Caco-2 (cell line): ENCODE results near the gene PHC2. TPM values are rescaled to one million over a fixed set of nuclear protein-coding genes. Genes with fewer than 3 reads are reported as not detected.
A peak's percentile ranks its signal among the peaks of the same experiment; 100 is the strongest.

Experiments used
- BruUV-seq: library from RNA; stranded (reverse); fragments of 400-500 nt; replicated peaks from 2 replicates; lab custom pipeline; 2021; lab: Mats Ljungman, UMichigan
- CTCF ChIA-PET: fragments of 300-600 bp; sonication (Branson Sonifier 250); formaldehyde crosslinking; loops from one replicate; lab custom pipeline; 2022; ENCODE audit warnings: antibody characterized with exemption; lab: Charles Lee
- POLR2A ChIA-PET: fragments of 300-600 bp; sonication (Branson Sonifier 250); formaldehyde crosslinking; loops from one replicate; lab custom pipeline; 2022; ENCODE audit warnings: antibody characterized with exemption; lab: Charles Lee
- DNase-seq, 2 experiments: peaks; one replicate each; pipeline versions ENCODE4 v3.0.0 to v3.0.0-alpha.2; 2020 to 2022
- H3K27me3 ChIP-seq: replicated peaks from 2 replicates; pipeline ENCODE4 v1.6.0; 2011; ENCODE audit warnings: low read length; ENCODE audit not compliant: control insufficient read depth, insufficient read depth
- H3K36me3 ChIP-seq: 2 replicates; pipeline ENCODE4 v1.5.1; 2011; ENCODE audit warnings: low read length; ENCODE audit not compliant: control insufficient read depth, insufficient read depth
- H3K4me1 ChIP-seq: fragments of 250-450 bp; sonication (Bioruptor Pico); 2 replicates; pipeline ENCODE4 v1.5.1; 2020; ENCODE audit warnings: mild to moderate bottlenecking
- H3K4me3 ChIP-seq: 2 replicates; pipeline ENCODE4 v1.5.1; 2011; ENCODE audit warnings: low read depth, mild to moderate bottlenecking, control low read depth, low read length
- H3K9me3 ChIP-seq: fragments of 250-450 bp; sonication (Bioruptor Pico); 2 replicates; pipeline ENCODE4 v1.5.1; 2020; ENCODE audit warnings: mild to moderate bottlenecking, moderate library complexity
- H3K27ac Mint-ChIP-seq: one replicate; pipeline ENCODE4 v1.8.0; 2022; ENCODE audit warnings: mixed read lengths; ENCODE audit not compliant: unreplicated experiment
- H3K27me3 Mint-ChIP-seq: one replicate; pipeline ENCODE4 v1.8.0; 2022; ENCODE audit warnings: mixed read lengths; ENCODE audit not compliant: insufficient read depth, unreplicated experiment
- H3K36me3 Mint-ChIP-seq: one replicate; pipeline ENCODE4 v1.8.0; 2022; ENCODE audit warnings: mild to moderate bottlenecking, mixed read lengths; ENCODE audit not compliant: insufficient read depth, unreplicated experiment
- H3K4me1 Mint-ChIP-seq: one replicate; pipeline ENCODE4 v1.8.0; 2022; ENCODE audit warnings: low read depth, mixed read lengths; ENCODE audit not compliant: unreplicated experiment
- H3K4me3 Mint-ChIP-seq: one replicate; pipeline ENCODE4 v1.8.0; 2022; ENCODE audit warnings: mild to moderate bottlenecking, moderate library complexity, mixed read lengths; ENCODE audit not compliant: unreplicated experiment
- H3K9me3 Mint-ChIP-seq: one replicate; pipeline ENCODE4 v1.8.0; 2022; ENCODE audit warnings: mixed read lengths; ENCODE audit not compliant: unreplicated experiment
- intact Hi-C: fragments of 100-400 bp; cut with micrococcal nuclease; formaldehyde crosslinking; loops from one replicate; pipeline ENCODE4 v1.10.0; 2022; ENCODE audit not compliant: unreplicated experiment
- total RNA-seq: library from RNA; stranded (reverse); gene quantifications from 2 replicates; pipeline ENCODE4 v1.2.3, GENCODE V29; 2022
- TF ChIP-seq, protein P1 (sequence below), 2 experiments: fragments of 200-600 bp in 1 of 2; IDR thresholded peaks; 1 replicate in 1 of 2; 2 replicates in 1 of 2; pipeline versions ENCODE4 v1.5.1 to v1.8.0; 2011 to 2022; ENCODE audit warnings: antibody characterized with exemption in 1 of 2, control low read depth in 1 of 2, inconsistent platforms in 1 of 2, low read depth in 1 of 2, low read length in 1 of 2, mild to moderate bottlenecking in 1 of 2, moderate library complexity in 1 of 2; ENCODE audit not compliant: insufficient read depth in 1 of 2, severe bottlenecking in 1 of 2, unreplicated experiment in 1 of 2

PHC2 gene
- total RNA-seq, 1 experiment from 2014 or later, result 35.2 TPM

DNA sequence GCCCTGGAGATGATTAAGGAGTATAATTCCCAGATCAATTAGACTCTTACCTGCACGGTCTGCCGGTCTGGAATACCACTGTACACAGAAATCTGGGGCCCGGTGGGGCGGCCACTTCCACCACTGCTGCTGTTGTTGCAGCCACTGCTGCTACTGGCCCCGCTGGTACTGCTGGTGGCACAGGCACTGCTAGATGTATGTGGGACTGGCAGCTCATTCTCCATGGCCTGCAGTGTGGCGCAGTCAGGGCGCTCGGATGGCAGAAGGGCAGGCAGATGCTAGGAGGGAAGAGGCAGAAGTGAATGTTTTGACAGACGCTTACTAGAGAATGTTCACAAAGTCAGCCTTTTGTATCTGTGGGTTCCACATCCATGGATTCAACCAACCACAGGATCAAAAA is 55.6 kb downstream of the PHC2 start:
- TF ChIP-seq, protein P1, sequence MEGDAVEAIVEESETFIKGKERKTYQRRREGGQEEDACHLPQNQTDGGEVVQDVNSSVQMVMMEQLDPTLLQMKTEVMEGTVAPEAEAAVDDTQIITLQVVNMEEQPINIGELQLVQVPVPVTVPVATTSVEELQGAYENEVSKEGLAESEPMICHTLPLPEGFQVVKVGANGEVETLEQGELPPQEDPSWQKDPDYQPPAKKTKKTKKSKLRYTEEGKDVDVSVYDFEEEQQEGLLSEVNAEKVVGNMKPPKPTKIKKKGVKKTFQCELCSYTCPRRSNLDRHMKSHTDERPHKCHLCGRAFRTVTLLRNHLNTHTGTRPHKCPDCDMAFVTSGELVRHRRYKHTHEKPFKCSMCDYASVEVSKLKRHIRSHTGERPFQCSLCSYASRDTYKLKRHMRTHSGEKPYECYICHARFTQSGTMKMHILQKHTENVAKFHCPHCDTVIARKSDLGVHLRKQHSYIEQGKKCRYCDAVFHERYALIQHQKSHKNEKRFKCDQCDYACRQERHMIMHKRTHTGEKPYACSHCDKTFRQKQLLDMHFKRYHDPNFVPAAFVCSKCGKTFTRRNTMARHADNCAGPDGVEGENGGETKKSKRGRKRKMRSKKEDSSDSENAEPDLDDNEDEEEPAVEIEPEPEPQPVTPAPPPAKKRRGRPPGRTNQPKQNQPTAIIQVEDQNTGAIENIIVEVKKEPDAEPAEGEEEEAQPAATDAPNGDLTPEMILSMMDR (IDR thresholded peaks at IDR 0.05; ENCODE audit: insufficient read depth in 1 of 2, low read depth in 1 of 2, low read length in 1 of 2, severe bottlenecking in 1 of 2, unreplicated experiment in 1 of 2), result no peak
- BruUV-seq, result no TSS peak
- no peak overlapping the region for H3K4me3 ChIP-seq
- no peaks in the 10 kb centered on the region for H3K9me3 ChIP-seq
- H3K4me3 Mint-ChIP-seq, result no peak overlapping the region
- no peaks in the 10 kb centered on the region for H3K27me3 ChIP-seq
- peaks cover 16% of the 10 kb centered on the region for H3K4me1 ChIP-seq
- H3K27ac Mint-ChIP-seq, result no peak overlapping the region
- H3K9me3 Mint-ChIP-seq, result no peaks in the 10 kb centered on the region
- intact Hi-C loops, result loop anchor here (10.0 kb wide), 1 partner anchor 59 kb away; the partner anchor contains the start of gene PHC2
- H3K36me3 ChIP-seq, result no peaks in the 10 kb centered on the region
- DNase-seq, result no peak
- H3K4me1 Mint-ChIP-seq, result peaks cover 15% of the 10 kb centered on the region
- H3K27me3 Mint-ChIP-seq, result no peaks in the 10 kb centered on the region
- H3K36me3 Mint-ChIP-seq, result peaks cover 4% of the 10 kb centered on the region
- ChIA-PET CTCF (no interaction called here), POLR2A (no interaction called here)

DNA sequence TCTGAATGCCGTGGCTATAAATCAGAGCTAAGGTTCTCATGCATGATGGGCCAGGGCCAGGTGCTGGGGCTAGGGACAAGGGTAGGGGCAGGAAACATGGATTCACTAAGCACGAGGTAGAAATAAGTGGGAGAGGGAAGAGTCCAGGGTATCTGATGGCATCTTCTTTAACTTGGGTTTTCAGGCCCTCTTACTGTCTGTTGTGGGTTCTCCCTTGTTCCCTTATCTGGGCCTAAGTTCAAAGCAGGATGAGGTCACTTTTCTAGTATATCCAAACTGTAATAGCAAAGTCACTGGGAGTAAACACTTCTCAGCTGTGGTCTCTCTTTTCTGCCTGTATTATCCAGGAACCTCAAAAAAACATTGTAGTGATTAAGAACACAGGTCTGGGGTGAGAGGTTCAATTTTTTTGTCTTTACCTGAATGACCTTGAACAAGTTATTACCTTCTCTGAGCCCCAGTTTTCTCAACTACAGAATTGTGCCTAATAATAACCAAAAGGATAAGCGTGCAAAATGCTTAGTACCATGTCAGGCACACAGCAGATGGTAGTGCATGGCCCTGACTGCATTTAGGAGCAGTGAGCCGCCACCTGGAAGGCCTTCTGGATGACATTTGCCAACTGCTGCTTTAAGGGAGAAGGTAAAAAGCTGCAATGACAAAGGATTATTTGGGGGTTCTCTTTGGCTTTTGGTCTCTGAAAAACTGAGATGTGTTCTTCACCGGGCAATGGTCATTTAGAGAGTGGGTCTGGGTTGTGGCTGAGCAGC is 56.4 kb downstream of the PHC2 start:
- H3K4me3 Mint-ChIP-seq, result no peak overlapping the region
- no peaks in the 10 kb centered on the region for H3K27me3 Mint-ChIP-seq
- H3K4me1 Mint-ChIP-seq, result peaks cover 9% of the 10 kb centered on the region
- intact Hi-C loops, result loop anchor here (5.0 to 10.0 kb wide), 2 partner anchors 60 to 98 kb away; partner anchors contain the start of genes PHC2 and ZSCAN20
- peaks cover under 1% of the 10 kb centered on the region for H3K36me3 Mint-ChIP-seq
- POLR2A ChIA-PET, result no interaction called here
- Histone ChIP-seq H3K36me3 (no peaks in the 10 kb centered on the region), H3K4me3 (no peak overlapping the region), H3K27me3 (no peaks in the 10 kb centered on the region), H3K4me1 (peaks cover 16% of the 10 kb centered on the region), H3K9me3 (no peaks in the 10 kb centered on the region)
- BruUV-seq, result no TSS peak
- no peak overlapping the region for H3K27ac Mint-ChIP-seq
- TF ChIP-seq, protein P1 (IDR thresholded peaks at IDR 0.05; ENCODE audit: insufficient read depth in 1 of 2, low read depth in 1 of 2, low read length in 1 of 2, severe bottlenecking in 1 of 2, unreplicated experiment in 1 of 2), result no peak
- H3K9me3 Mint-ChIP-seq, result no peaks in the 10 kb centered on the region
- CTCF ChIA-PET, result no interaction called here
- no peak for DNase-seq

DNA sequence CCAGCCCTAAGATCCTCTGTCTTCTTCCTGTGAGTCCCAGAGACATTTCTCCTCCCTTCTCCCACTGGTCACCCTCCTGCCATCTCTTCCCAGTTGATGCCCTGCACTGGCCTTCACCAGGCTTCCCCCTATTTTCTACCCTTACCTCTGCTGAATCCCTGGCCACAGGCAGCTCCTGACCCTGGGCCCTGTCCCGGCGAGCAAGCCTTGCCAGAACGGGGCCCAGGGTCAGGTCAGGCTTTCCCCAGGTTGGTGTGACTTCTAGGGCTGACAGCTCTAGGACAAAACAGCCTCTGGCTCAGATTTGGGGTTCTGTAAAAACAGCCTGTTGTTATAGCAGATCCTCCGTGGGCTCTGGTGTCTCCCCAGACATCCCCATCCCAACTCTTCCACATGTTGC is 57.3 kb downstream of the PHC2 start:
- Mint-ChIP-seq H3K9me3 (no peaks in the 10 kb centered on the region), H3K27me3 (no peaks in the 10 kb centered on the region), H3K4me3 (no peak overlapping the region), H3K27ac (peak overlapping the region; percentile 39), H3K36me3 (no peaks in the 10 kb centered on the region), H3K4me1 (peaks cover 7% of the 10 kb centered on the region)
- POLR2A ChIA-PET, result no interaction called here
- BruUV-seq, result no TSS peak
- CTCF ChIA-PET, result no interaction called here
- Histone ChIP-seq H3K4me3 (no peak overlapping the region), H3K9me3 (no peaks in the 10 kb centered on the region), H3K4me1 (peaks cover 16% of the 10 kb centered on the region), H3K27me3 (no peaks in the 10 kb centered on the region), H3K36me3 (no peaks in the 10 kb centered on the region)
- no peak for DNase-seq
- TF ChIP-seq, protein P1 (IDR thresholded peaks at IDR 0.05; ENCODE audit: insufficient read depth in 1 of 2, low read depth in 1 of 2, low read length in 1 of 2, severe bottlenecking in 1 of 2, unreplicated experiment in 1 of 2), result no peak
- intact Hi-C loops, result loop anchor here (5.0 to 10.0 kb wide), 2 partner anchors 61 to 99 kb away; partner anchors contain the start of genes PHC2 and ZSCAN20
